Caki2 (cell line): ENCODE results near the gene PPP1R10. TPM values are rescaled to one million over a fixed set of nuclear protein-coding genes. Genes with fewer than 3 reads are reported as not detected.

Source experiments
- DNase-seq: peaks from one replicate; pipeline ENCODE4 v3.0.0-alpha.2; 2015; ENCODE audit warnings: low read depth
- in situ Hi-C: cut with HindIII; loops from 2 replicates; pipeline ENCODE4 v1.10.0; 2016; ENCODE audit warnings: low sequenced_read_pairs, low pct_unique_long_range_greater_than_20kb, mixed read lengths
- total RNA-seq: library from RNA; depleted of rRNA; stranded (reverse); fragments of >200 nt; shearing (Covaris generic); gene quantifications from 2 replicates; pipeline ENCODE4 v1.2.3, GENCODE V29; 2014; ENCODE audit warnings: low replicate concordance; rRNA removed

The PPP1R10 gene
- total RNA-seq, 1 experiment from 2014 or later, result 10.8 TPM

- in situ Hi-C loops, result no loop called here
- DNase-seq, result no peak
Measured at GRCh38 chr6:30570740-30571074, 46.3 kb downstream of the PPP1R10 start.

DNA sequence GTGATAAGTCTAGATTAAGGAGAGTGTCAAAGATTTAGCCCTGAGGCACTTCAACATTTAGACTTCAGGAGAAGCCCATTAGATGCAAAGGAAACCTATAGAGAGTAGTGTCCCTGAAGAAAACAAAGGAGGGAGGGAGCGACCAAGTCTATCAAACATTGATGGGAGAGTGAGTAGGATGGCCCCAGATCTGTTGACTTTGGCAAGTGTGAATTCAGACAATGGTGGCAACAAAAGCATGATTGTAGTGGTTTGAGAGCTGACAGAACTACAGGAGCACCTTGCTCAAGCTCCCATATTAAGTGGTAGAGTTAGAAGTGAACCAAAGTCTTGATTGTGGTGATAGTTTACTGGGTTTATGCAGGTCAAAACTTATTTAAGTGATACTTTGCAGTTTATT lies 46.8 kb downstream of the PPP1R10 start:
- DNase-seq, result no peak
- in situ Hi-C loops, result no loop called here

- peak; percentile 30 for DNase-seq
- in situ Hi-C loops, result no loop called here
Measured at GRCh38 chr6:30568245-30568644, 48.8 kb downstream of the PPP1R10 start.

DNA sequence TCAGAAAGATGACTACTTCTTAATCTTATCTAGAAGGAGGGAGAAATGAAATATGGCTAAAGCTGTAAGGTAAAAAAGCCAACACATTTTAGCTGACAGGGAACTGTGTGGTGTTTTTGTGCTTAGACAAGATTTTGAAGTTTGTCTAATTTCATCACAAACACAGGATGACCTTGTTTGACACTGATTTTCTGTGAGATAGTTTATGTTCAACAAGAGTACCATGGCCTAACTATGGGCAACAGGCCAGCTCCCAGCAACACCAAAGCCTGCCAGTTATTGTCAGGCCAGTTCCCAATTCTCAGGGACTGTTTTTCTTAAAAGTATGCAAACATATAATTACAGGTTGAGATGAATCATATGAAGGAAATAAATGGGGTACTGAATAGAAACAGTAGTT lies 51.3 kb downstream of the PPP1R10 start:
- no peak for DNase-seq
- in situ Hi-C loops, result no loop called here

GRCh38 chr6:30564114-30564513 lies 52.9 kb downstream of the PPP1R10 start:
- no peak for DNase-seq
- in situ Hi-C loops, result no loop called here

DNA sequence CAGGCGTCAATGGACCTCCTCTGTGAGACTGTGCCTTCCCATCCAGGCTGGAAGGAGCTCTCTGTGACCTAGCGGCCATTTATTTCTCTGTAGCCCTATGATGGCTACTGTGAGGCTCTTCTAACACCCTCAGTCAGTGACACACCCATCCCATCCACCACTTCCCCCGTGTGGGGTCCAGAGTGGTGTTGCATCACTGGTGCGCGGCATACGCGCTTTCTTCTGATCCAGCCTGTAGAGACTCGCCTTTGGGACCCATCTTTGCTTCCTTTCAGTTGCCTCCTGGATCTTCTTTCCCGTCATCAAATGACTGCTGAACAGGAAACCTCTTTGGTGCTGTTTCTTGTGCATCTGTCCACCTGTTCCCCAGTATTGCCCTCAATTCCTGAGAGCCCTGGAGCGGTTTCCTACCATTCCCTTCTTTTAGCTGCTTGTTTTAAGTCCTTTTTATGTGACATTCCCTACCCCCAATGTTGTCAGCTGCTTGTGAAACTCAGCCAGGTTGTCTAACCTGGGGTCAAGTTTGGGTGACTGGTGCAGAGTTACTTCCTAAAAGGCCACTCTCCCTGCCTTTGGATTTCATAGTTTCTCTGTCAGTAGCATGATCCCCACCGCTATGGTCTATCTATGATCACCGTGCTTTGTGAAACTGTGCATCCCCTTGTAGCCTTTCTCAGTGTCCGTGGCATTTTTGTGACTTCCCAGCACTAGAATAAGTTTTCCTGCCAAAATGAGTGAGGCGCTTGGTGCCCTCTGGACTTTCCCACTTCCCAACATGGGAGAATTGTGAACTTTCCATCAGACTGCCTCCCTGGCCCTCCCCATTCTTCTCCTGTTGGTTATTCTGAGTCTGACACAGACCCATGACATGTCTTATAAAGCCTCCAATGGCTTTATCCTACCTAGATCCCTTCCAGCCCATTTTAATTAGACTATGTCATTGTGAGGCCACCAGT lies 54.3 kb downstream of the PPP1R10 start:
- in situ Hi-C loops, result no loop called here

DNA sequence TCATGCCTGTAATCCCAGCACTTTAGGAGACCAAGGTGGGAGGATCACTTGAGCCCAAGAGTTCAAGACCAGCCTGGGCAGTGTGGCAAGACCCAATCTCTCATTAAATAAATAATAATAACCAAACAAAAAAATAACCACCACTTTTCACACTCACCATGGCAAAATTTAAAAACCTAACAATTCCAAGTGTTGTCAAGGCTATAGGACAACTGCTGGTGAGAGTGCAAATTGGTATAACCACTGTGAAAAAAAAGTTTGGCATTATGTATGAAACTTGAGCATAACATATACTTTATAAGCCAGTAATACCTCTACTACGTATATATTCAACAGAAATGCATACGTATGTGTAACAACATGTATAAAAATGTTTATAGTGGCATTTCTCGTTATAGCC lies 56.1 kb downstream of the PPP1R10 start:
- DNase-seq, result no peak
- in situ Hi-C loops, result no loop called here

More for the DNA sequence above, 54.3 kb downstream of the PPP1R10 start:
- DNase-seq, result no peak

DNA sequence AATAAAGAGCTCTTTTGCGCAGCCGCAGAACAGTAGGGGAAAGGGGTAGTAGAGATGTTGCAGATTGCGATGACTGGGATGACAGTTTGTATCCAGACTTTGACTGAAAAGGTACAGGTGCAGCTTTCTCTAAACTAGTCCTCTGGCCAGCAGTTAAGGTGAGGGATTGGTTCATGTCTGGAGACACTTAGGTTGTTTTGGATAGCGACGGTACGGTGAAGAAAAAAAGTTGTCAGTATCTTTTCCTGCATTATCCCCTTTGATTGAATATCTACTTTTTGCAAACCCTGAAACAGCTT lies 59.4 kb downstream of the PPP1R10 start:
- in situ Hi-C loops, result no loop called here
- no peak for DNase-seq

GRCh38 chr6:30556906-30557682 lies 59.9 kb downstream of the PPP1R10 start, which contains the start of gene PRR3:
Gene PRR3, plus strand, starts transcription at chr6:30557295. Its CDS starts 50 bp downstream, at chr6:30557345.
- peak; percentile 93 for DNase-seq
- in situ Hi-C loops, result no loop called here

DNA sequence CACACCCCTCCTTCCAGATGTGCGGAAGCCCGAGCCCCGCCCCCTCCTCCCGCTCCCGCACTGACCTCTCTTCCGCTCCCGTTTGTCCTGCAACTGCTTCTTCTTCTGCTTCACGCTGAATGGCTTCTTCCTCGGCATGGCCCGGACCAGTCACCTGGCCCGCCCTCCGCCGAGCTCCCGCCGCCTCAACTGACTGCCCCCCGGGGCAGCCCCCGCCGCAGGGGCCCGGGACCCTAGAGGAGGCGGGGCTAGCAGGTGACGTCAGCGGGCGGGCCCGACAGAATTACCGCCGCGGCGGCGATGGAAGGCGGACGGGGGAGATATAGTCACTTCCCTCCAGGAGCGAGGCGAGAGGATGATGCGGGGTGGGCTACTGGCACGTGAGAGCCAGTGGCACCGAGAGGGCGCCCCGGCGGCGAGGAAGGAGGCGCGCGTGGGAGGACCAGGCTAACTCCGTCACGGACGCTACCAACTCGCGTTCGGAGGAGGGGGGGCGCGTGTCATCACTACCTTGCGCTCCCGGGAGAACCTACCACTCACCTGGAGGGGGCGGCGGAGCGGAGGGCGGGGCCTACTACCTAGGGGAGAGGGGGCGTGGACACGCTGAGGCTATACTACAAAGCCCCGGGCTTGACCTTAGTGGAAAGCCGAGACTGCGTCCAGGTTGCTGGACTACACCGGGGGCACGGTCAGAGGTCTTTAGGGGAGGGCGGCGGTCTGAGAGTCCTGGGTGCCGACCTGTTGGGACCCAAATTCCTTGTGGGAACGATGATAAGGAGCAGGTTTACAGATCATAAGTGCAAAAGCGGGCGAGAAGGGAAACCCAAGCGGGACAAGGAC lies 60.8 kb downstream of the PPP1R10 start, which contains the start of gene GNL1:
Gene GNL1 (minus strand): TSS at position 424 of the 840 bp plus-strand sequence. CDS start 286 bp downstream, at position 138.
- in situ Hi-C loops, result no loop called here
- DNase-seq, result peak; percentile 93

GRCh38 chr6:30555816-30556065 lies 61.3 kb downstream of the PPP1R10 start:
- DNase-seq, result no peak
- in situ Hi-C loops, result no loop called here

DNA sequence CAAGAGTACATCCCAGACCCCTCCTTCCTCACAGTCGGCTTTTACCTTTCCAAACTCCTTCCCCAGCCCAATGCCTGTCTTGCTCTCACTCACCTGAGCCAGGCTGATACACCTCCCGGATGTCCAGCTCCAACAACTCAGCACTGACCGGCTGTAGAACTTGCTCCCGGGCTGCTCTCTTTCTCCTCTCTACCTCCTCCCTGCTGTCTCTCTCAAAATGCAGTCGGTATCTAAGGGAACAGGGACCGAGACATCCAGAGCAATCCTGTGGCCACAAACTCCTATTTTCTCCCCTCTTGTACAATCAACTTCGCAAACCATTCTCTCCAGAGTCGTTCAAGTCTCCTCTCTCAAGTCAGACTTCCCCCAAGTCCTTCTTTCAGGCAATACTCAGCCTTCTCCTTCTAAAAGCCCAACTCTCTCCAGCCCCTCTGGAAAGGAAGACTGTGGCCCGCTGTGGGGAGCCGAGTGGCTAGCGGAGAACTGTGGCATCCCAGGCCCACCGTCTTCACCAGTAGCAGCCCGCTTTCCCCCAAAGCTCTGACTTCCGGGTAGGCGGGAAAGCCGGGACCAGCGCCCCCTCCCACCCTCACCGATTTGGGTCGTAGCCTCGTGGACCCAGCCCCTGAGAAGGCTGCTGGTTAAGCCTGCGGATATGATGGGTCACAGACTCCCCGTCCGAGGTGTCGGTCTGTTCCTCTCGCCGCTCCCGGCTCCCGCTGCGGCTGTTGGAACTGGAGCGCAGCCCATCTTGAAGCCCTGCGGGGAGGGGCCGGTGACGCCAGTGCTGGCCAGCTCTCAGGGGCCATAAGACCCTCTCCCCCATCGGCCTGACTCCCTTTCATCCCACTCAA lies 61.9 kb downstream of the PPP1R10 start:
- in situ Hi-C loops, result no loop called here
- DNase-seq, result no peak

GRCh38 chr6:30554404-30554803 lies 62.6 kb downstream of the PPP1R10 start:
- no peak for DNase-seq
- in situ Hi-C loops, result no loop called here

Other genes starting within 250 kb of the PPP1R10 start
- gene HLA-E, start 127.7 kb downstream of the PPP1R10 start, total RNA-seq, result 210 and 213 TPM in 2 replicates
- gene GNL1, start 60.8 kb downstream of the PPP1R10 start, total RNA-seq, result 23.5 and 36.9 TPM in 2 replicates
- 12.7 TPM in 1 of 2 replicates, not detected in the other for gene PRR3, start 59.9 kb downstream of the PPP1R10 start, total RNA-seq
- gene ABCF1, start 45.8 kb downstream of the PPP1R10 start, total RNA-seq, result 29.5 and 30.5 TPM in 2 replicates
- gene MRPS18B, start 597 bp upstream of the PPP1R10 start, total RNA-seq, result 47.9 and 61.1 TPM in 2 replicates
- gene ATAT1, start 9.6 kb upstream of the PPP1R10 start, total RNA-seq, result 1.3 and 4.6 TPM in 2 replicates
- 2.6 TPM in 1 of 2 replicates, not detected in the other for gene C6orf136, start 29.9 kb upstream of the PPP1R10 start, total RNA-seq
- gene DHX16, start 55.8 kb upstream of the PPP1R10 start, total RNA-seq, result 31.4 and 37.5 TPM in 2 replicates
- 29.9 and 37.7 TPM in 2 replicates for gene PPP1R18, start 69.4 kb upstream of the PPP1R10 start, total RNA-seq
- 2.3 and 16.7 TPM in 2 replicates for gene NRM, start 73.7 kb upstream of the PPP1R10 start, total RNA-seq
- 3.3 and 6.7 TPM in 2 replicates for gene MDC1, start 100.0 kb upstream of the PPP1R10 start, total RNA-seq
- 538 and 624 TPM in 2 replicates for gene TUBB, start 103.1 kb upstream of the PPP1R10 start, total RNA-seq
- gene FLOT1, start 125.4 kb upstream of the PPP1R10 start, total RNA-seq, result 352 and 441 TPM in 2 replicates
- 124 and 148 TPM in 2 replicates for gene IER3, start 127.3 kb upstream of the PPP1R10 start, total RNA-seq